B cell (primary cell): Measurements from ENCODE around the gene DUSP5. TPM values are rescaled to one million over a fixed set of nuclear protein-coding genes. Genes with fewer than 3 reads are reported as not detected.

ENCODE experiments used
- ATAC-seq: fragments of 200-7000 bp; cut with Tn5 transposase; one replicate; pipeline ENCODE4 v1.10.0; 2021; ENCODE audit warnings: low read depth, mild to moderate bottlenecking, moderate number of reproducible peaks, moderate library complexity
- CTCF ChIA-PET: fragments of 350-600 bp; sonication (Branson Sonifier 250); formaldehyde crosslinking; loops from one replicate; lab custom pipeline; 2021; ENCODE audit warnings: antibody characterized with exemption, inconsistent platforms; lab: Charles Lee
- POLR2A ChIA-PET: fragments of 350-600 bp; sonication (Branson Sonifier 250); formaldehyde crosslinking; loops from one replicate; lab custom pipeline; 2021; ENCODE audit warnings: antibody characterized with exemption; lab: Charles Lee
- DNase-seq: peaks from one replicate; pipeline ENCODE4 v3.0.0; 2013
- H2AFZ ChIP-seq: 2 replicates; pipeline ENCODE4 v1.6.1; 2012; ENCODE audit warnings: mild to moderate bottlenecking, low read depth, low read length; ENCODE audit not compliant: insufficient read depth, poor library complexity, severe bottlenecking
- H3K27ac ChIP-seq, 2 donors: 1 replicate in 1 of 2; 2 replicates in 1 of 2; pipeline ENCODE4 v1.5.1; 2012 to 2013; ENCODE audit warnings: low read length in 2 of 2, mild to moderate bottlenecking in 2 of 2, moderate library complexity in 1 of 2
- H3K27me3 ChIP-seq, 4 experiments: fragments of 200-600 bp in 1 of 4; sonication (generic) in 1 of 4; replicated peaks in 1 of 4; 1 replicate in 2 of 4; 2 replicates in 2 of 4; pipeline versions ENCODE4 v1.6.1 to v1.7.0; 2013 to 2016; ENCODE audit warnings: low read length in 3 of 4, mild to moderate bottlenecking in 2 of 4, mixed read lengths in 1 of 4, moderate library complexity in 1 of 4; ENCODE audit not compliant: insufficient read depth in 4 of 4, control insufficient read depth in 3 of 4; ENCODE audit errors: control extremely low read depth in 1 of 4
- H3K36me3 ChIP-seq, 2 experiments: replicated peaks in 1 of 2; 1 replicate in 1 of 2; 2 replicates in 1 of 2; pipeline versions ENCODE4 v1.6.1 to v1.7.1; 2013; ENCODE audit warnings: low read length in 1 of 2; ENCODE audit not compliant: insufficient read depth in 2 of 2, control insufficient read depth in 1 of 2; ENCODE audit errors: control extremely low read depth in 1 of 2, extremely low read depth in 1 of 2
- H3K4me1 ChIP-seq, 2 donors: fragments of 200-600 bp in 1 of 2; sonication (generic) in 1 of 2; 1 replicate in 1 of 2; 2 replicates in 1 of 2; pipeline versions ENCODE4 v1.5.1 to v1.6.1; 2013 to 2017; ENCODE audit warnings: low read length in 2 of 2; ENCODE audit not compliant: control insufficient read depth in 2 of 2, insufficient read depth in 2 of 2
- H3K4me2 ChIP-seq: replicated peaks from 2 replicates; pipeline ENCODE3; 2012; ENCODE audit warnings: mild to moderate bottlenecking, low read depth, low read length; ENCODE audit not compliant: poor library complexity, severe bottlenecking
- H3K4me3 ChIP-seq, 5 experiments: fragments of 200-600 bp in 1 of 5; sonication (generic) in 1 of 5; 1 replicate in 3 of 5; 2 replicates in 2 of 5; pipeline versions ENCODE4 v1.5.1 to v1.7.0; 2011 to 2016; ENCODE audit warnings: low read length in 4 of 5, mild to moderate bottlenecking in 4 of 5, low read depth in 2 of 5, control low read depth in 1 of 5, moderate library complexity in 1 of 5; ENCODE audit not compliant: insufficient read depth in 1 of 5; ENCODE audit errors: control extremely low read depth in 1 of 5, extremely low read depth in 1 of 5
- H3K79me2 ChIP-seq: fragments of 200-600 bp; sonication (generic); one replicate; pipeline ENCODE4 v1.6.0; 2016; ENCODE audit warnings: low read length; ENCODE audit not compliant: control insufficient read depth, insufficient read depth
- H3K9ac ChIP-seq: fragments of 200-600 bp; sonication (generic); 2 replicates; pipeline ENCODE4 v1.6.1; 2017; ENCODE audit warnings: mild to moderate bottlenecking, low read length, moderate library complexity
- H3K9me3 ChIP-seq, 3 donors: one replicate each; pipeline versions ENCODE4 v1.6.1 to v1.7.1; 2013; ENCODE audit warnings: low read length in 2 of 3; ENCODE audit not compliant: control insufficient read depth in 2 of 3, insufficient read depth in 1 of 3; ENCODE audit errors: control extremely low read depth in 1 of 3
- H4K20me1 ChIP-seq: 2 replicates; pipeline ENCODE4 v1.6.0; 2012; ENCODE audit warnings: mild to moderate bottlenecking, low read length; ENCODE audit not compliant: insufficient read depth, control insufficient read depth, poor library complexity, severe bottlenecking
- H3K27ac Mint-ChIP-seq: one replicate; pipeline ENCODE4 v1.8.0; 2021; ENCODE audit warnings: mixed read lengths
- H3K27me3 Mint-ChIP-seq: one replicate; pipeline ENCODE4 v1.8.0; 2021; ENCODE audit warnings: mixed read lengths
- H3K4me1 Mint-ChIP-seq: one replicate; pipeline ENCODE4 v1.8.0; 2021; ENCODE audit warnings: mixed read lengths
- H3K4me3 Mint-ChIP-seq: one replicate; pipeline ENCODE4 v1.8.0; 2021; ENCODE audit warnings: mixed read lengths
- H3K9me3 Mint-ChIP-seq: one replicate; pipeline ENCODE4 v1.8.0; 2022; ENCODE audit warnings: mixed read lengths; ENCODE audit not compliant: insufficient read depth
- CTCF ChIP-seq: fragments of 200-600 bp; IDR thresholded peaks from one replicate; pipeline ENCODE4 v1.8.0; 2022; ENCODE audit warnings: antibody characterized with exemption, mild to moderate bottlenecking
- EZH2 ChIP-seq: IDR thresholded peaks from 2 replicates; pipeline ENCODE4 v1.6.1; 2012; ENCODE audit warnings: borderline replicate concordance, low read depth, mild to moderate bottlenecking, moderate library complexity, low read length; ENCODE audit not compliant: insufficient read depth, poor library complexity, severe bottlenecking
- WGBS: methylation state at CpG from one replicate; pipeline ENCODE4 v1.1.5; 2013; ENCODE audit warnings: missing lambda C conversion rate; ENCODE audit not compliant: insufficient coverage; 5-methylcytosine and 5-hydroxymethylcytosine counted together
- intact Hi-C: fragments of 100-400 bp; cut with micrococcal nuclease; formaldehyde crosslinking; loops from one replicate; pipeline ENCODE4 v1.10.0; 2022
- polyA plus RNA-seq: library from polyadenylated mRNA; depleted of rRNA; stranded (reverse); fragments of >200 nt; gene quantifications from 2 replicates; pipeline ENCODE4 v1.2.3, GENCODE V29; 2012
- total RNA-seq, 2 donors: library from RNA; stranded (reverse); fragments of 120-200 nt in 1 of 2; gene quantifications; 1 replicate in 1 of 2; 2 replicates in 1 of 2; pipeline versions ENCODE4 v1.2.3 to v1.2.4, GENCODE V29; 2013 to 2022

DUSP5 gene
- total and polyA plus RNA-seq, 2 donors (not counting 1 experiment from before 2014, with no cell fraction given), result 10.0 to 71.0 TPM

GRCh38 chr10:110507346-110507745 lies 9.6 kb downstream of the DUSP5 start:
- Histone ChIP-seq H3K4me2 (no peak overlapping the region), H3K4me1 (peaks cover 31 to 34% of the 10 kb centered on the region in 2 donors), H3K4me3 (no peak overlapping the region), H4K20me1 (no peaks in the 10 kb centered on the region), H3K9ac (no peak overlapping the region), H3K36me3 (peaks cover 0 to 8% of the 10 kb centered on the region in 2 experiments), H3K27ac (no peak overlapping the region), H3K9me3 (no peaks in the 10 kb centered on the region), H2AFZ (no peak overlapping the region), H3K79me2 (peaks cover 10% of the 10 kb centered on the region), H3K27me3 (no peaks in the 10 kb centered on the region)
- intact Hi-C loops, result no loop called here
- no peak for TF ChIP-seq CTCF
- TF ChIP-seq EZH2, result no peak
- Mint-ChIP-seq H3K4me1 (peaks cover 35% of the 10 kb centered on the region), H3K9me3 (no peaks in the 10 kb centered on the region), H3K27ac (no peak overlapping the region), H3K27me3 (no peaks in the 10 kb centered on the region), H3K4me3 (no peak overlapping the region)
- no peak for DNase-seq
- ATAC-seq, result no peak
- CTCF ChIA-PET, result interaction anchor here (1.7 to 5.2 kb wide), 2 partner anchors 9 to 39 kb away, joined by 6 to 39 read pairs; partner anchors contain the start of gene DUSP5
- POLR2A ChIA-PET, result no interaction called here
- 100% methylated on average over 3 of the region's 6 CpGs for WGBS

DNA sequence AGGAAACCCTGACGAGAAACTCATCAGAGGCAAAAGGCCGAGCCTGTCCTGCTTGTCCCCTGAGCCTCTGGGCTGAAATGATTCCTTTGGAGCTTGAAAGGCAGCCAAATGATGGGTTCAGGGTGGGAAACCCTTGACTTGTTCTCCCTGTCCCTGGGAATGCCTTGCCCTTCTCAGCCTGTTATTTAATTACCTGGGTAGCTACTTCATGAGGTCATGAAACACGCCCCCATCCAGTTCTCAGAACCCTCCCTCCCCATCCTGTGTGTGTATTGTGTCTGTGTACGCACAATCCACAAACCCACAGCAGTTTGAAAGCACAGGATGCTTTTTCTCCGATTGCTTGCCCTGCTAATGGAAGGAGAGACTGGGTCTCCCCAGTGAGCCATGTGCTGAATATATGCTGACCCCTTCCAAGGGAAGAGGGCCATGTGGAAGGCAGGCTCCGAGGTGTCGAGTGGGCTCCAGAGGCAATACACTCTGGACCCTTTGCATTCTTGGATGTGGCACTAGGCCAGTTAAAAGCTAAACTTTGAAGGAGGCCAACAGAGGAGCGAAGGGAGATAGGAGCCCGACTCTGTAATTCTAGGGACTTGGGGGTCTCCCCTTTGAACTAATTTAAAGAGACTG lies 10.6 kb downstream of the DUSP5 start:
- H3K27me3 ChIP-seq, result no peaks in the 10 kb centered on the region
- Mint-ChIP-seq H3K27ac (no peak overlapping the region), H3K4me3 (no peak overlapping the region), H3K9me3 (no peaks in the 10 kb centered on the region), H3K4me1 (peaks cover 33% of the 10 kb centered on the region), H3K27me3 (no peaks in the 10 kb centered on the region)
- H3K9me3 ChIP-seq, result no peaks in the 10 kb centered on the region
- peaks cover 22 to 24% of the 10 kb centered on the region in 2 donors for H3K4me1 ChIP-seq
- peaks cover 0 to 8% of the 10 kb centered on the region in 2 experiments for H3K36me3 ChIP-seq
- no peak overlapping the region for H3K9ac ChIP-seq
- POLR2A ChIA-PET, result no interaction called here
- intact Hi-C loops, result no loop called here
- WGBS, result 99% methylated on average over 6 of the region's 9 CpGs
- H3K4me3 ChIP-seq, result no peak overlapping the region
- no peak for TF ChIP-seq EZH2
- TF ChIP-seq CTCF, result no peak
- ATAC-seq (no peak), DNase-seq (no peak)
- H2AFZ ChIP-seq, result no peak overlapping the region
- no peak overlapping the region for H3K27ac ChIP-seq
- peaks cover 10% of the 10 kb centered on the region for H3K79me2 ChIP-seq
- H4K20me1 ChIP-seq, result no peaks in the 10 kb centered on the region
- CTCF ChIA-PET, result interaction anchor here (0.6 to 1.7 kb wide), 2 partner anchors 10 to 48 kb away, joined by 3 to 6 read pairs; partner anchors contain the start of gene DUSP5
- no peak overlapping the region for H3K4me2 ChIP-seq
